ENCODE measurements around the gene ASB16.

- TF ChIP-seq CTCF (conservative IDR thresholded peaks at IDR 0.05; ENCODE audit: low read length) = no peak
- TF ChIP-seq EZH2phosphoT487 (IDR thresholded peaks at IDR 0.05; ENCODE audit: borderline replicate concordance, low read depth, low read length) = no peak
Measured at GRCh38 chr17:44146375-44147346, 23.8 kb upstream of the ASB16 start.
